Endometrial microvascular endothelial cells (primary cell): Measurements from ENCODE around the gene CUL1. TPM values are rescaled to one million over a fixed set of nuclear protein-coding genes. Genes with fewer than 3 reads are reported as not detected.

ENCODE experiments used
- in situ Hi-C: cut with HindIII; loops from 2 replicates; pipeline ENCODE4 v1.10.0; 2017; ENCODE audit warnings: low sequenced_read_pairs, low pct_unique_long_range_greater_than_20kb; ENCODE audit errors: inconsistent ontology term
- total RNA-seq: library from RNA; depleted of rRNA; stranded (reverse); fragments of >200 nt; gene quantifications from one replicate; pipeline ENCODE4 v1.2.3, GENCODE V29; 2015; ENCODE audit errors: inconsistent ontology term

CUL1 gene
- total RNA-seq, 1 donor from 2014 or later, result 53.4 TPM

DNA sequence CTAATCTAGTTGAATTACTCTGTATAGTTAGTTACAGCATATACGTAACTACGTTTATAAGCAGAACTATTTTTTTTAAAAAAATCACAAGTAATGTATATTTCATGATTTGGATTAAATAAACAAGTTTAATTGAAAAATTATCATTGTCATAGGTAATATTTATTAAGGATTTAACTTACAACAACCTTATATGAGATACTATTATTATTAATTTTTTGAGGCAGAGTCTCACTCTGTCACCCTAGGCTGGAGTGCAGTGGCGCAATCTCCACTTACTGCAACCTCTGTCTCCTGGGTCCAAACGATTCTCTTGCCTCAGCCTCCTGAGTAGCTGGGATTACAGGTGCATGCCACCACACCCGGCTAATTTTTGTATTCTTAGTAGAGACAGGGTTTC, 4.1 kb upstream of the CUL1 start:
- in situ Hi-C loops, result no loop called here

DNA sequence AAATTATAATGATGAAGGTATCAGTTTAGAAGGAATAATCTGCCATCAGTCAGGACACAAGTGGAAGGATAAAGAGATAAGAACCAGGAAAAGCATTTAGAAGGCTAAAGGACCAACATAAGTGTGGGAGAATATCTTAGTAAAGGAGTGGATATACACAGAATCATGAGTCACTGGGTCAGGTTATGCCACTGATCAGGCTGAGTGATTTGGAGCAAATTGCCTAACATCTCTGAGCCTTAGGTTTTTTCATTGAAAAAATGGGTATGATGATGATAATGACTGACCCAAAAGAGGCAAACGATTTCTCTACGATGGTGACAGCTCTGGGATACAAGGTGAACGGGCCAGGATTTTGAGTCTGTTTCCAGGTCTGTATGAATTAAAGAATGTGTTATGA, 2.8 kb upstream of the CUL1 start:
- in situ Hi-C loops, result no loop called here

DNA sequence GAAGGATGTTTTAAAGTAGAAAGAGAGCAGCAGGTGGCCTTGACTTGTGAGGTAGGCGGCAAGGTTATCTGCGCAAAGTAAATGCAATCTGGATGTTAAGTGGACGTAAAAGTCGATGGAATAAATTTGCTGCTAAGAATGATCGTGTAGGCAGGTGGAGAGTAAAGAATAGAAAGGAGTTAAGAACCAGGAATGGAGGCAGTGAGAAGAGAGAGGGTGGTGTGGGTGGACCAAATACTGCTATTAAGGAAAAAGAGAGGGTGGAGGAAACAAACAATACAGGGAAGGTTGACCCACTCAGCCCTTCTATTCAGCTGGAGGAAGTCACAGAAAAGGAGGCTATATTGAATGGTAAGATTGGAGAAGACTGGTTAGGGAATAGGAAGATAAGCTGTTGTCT, 1.9 kb upstream of the CUL1 start:
- in situ Hi-C loops, result no loop called here

DNA sequence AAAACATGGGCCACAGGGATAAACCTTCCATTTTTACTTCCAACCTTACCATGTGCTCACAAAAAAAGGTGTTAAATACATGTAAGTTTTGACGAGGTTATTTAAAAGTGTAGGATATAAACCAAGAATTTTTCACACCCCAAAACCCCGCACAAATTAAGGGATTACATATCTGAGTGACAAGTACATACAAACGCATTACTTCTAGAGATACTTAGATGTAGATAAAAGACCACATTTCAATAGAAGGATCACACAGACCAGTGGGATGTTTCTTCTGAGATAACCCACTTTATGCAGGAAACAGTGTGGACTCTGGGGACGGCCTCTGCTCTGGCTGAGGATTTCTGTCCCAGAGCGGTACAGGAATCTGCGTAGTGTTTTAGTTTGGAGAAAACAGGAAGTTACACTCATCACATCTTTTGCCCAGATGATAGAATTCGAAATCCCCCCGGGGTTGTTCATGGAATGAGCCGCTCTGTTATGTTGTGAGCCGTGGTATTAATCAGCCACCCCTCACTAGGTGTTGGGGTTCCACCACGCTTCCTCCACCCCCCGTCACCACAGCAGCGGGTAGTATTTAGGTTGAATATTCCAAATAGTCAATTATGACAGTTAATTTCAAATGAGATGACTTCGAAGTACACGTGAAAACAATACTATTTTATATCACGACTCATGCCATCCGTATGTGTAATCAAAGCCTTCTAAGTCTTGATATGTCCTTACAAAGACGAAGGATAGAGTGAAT, 1.3 kb upstream of the CUL1 start:
- in situ Hi-C loops, result no loop called here

DNA sequence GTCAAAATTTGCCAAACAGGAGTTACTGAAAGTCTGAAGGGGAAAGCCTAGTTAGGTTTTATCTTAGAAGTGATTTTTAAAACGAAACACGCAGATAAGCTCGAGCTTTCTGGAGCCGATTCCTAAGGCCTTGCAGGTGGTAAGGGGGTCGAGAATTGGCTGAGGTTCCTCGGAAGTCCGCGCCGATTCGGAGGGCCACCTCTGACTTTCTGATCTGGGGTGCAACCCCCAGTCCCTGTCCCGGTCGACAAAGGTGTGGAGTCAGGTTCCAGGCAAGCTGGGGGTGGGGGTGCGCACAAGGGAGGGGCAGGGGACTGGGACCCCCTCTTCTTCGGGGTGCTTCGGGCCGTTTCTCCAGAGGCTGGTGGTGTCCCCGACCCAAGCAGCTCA, 701 bp upstream of the CUL1 start:
- in situ Hi-C loops, result no loop called here

DNA sequence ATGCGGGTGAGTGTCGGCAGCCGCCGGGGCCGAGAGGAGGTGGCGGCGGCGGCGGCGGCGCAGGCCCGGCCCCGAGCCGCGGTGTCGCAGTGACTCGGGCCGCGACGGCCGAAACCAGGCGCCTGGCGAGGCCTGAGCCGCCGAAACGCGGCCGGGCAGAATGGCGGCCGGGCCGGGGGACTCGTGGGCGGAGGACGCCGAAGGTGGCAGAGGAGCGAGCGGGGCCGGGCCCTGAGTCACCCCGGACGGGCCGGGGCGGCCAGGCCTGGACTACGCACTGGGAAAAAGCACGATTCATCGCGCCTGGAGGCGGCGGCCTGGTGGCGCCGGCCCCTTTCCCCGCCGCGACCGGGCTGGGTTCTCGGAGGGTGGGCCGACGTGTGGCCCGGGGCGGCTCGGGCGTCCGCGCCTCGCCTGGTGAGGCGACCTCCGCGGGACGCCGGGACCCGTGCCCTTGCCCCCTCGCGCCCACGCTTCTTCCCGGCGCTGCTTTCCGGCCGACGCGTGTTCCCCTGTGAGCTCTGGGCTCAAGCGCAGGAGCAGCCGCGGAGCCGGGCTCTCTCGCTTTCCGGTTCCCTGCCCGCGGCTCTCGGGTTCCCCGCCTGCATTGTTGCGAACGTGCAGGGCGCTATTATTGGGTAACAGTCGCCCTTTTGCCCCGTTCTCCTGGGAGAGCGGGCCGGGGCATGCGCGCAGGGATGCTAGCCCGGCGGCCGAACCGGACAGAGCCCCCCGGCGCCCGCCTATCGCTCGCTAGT, 500 bp downstream of the CUL1 start:
- in situ Hi-C loops, result no loop called here

DNA sequence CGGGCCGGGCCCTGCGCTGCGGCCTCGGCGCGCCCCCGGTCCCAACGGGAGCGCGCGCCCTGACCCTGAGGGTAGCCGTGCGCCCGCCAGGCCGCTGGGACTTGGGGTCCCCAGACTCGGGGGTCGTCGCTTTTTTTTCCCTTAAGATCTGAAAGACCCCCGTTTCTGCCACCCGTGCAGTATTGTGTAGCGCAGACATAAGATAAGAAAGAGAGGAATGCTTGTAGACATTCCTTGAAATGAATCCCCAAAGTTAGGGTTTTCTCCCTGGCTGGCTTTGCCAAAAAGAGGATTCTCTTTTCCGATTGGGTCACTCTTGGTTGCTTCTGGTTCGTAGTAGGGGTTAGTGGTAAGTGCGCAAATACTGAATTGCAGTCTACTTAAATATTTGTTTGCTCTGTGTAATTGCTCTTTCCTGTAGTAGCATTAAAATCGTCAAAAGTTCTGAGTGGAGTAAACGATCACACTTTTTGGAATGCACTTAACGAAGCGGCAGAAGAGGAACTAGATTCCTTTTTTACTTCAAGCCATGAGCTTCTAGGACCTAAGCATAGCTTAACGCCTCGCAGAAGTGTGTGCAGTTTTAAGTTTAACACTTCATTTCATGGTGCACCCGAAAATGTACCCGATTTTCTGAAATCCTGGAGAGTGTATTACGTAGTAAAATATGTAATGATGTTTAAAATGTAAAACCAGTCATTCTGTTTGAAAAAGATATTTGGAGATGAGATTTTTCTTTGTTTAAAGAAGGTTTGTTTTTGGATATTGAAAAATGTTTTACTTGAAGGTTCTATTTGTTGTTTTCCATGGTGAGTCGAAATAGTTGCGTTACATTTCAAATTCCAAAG, 1.3 kb downstream of the CUL1 start:
- in situ Hi-C loops, result loop anchor here (25.0 kb wide), 1 partner anchor 137 kb away; no protein-coding TSS in a partner anchor

DNA sequence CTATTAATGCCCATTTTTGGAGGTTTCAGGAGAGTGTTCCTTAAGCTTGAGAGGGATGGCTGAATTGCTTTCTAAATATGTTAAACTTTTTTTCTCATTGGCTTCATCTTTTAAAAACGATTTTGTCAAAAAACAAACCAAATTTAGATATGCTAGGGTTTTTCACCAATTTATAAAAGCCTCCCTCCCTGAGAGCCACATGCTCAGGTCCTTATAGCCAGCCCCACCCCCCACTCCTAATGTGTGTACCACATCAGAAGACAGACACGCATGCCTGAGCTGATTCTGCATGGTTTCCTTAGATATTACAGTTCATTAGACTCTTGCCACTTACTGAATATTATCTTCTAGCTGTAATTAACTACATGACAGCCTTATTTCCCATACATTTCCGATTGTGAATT, 2.0 kb downstream of the CUL1 start:
- in situ Hi-C loops, result loop anchor here (25.0 kb wide), 1 partner anchor 137 kb away; no protein-coding TSS in a partner anchor

DNA sequence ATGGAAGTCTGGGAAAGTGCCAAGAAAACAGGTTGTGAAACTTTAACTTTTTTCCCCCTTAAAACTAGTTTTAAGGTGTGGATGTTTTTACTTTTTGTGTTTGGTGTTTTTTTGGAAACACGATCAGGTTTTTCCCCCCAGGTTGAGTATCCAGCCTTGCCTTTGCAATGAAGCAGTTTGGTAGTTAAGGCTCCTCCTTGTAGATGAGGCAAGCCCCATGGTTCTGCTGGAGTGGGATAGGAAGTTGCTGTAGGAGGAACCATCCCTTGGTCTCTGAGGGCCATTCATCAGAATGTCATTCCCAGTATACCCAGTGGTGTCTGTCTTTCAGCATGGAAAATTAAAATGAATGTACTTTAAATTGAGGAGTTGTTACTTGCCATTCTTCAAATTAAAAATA, 2.7 kb downstream of the CUL1 start:
- in situ Hi-C loops, result loop anchor here (25.0 kb wide), 1 partner anchor 136 kb away; no protein-coding TSS in a partner anchor

DNA sequence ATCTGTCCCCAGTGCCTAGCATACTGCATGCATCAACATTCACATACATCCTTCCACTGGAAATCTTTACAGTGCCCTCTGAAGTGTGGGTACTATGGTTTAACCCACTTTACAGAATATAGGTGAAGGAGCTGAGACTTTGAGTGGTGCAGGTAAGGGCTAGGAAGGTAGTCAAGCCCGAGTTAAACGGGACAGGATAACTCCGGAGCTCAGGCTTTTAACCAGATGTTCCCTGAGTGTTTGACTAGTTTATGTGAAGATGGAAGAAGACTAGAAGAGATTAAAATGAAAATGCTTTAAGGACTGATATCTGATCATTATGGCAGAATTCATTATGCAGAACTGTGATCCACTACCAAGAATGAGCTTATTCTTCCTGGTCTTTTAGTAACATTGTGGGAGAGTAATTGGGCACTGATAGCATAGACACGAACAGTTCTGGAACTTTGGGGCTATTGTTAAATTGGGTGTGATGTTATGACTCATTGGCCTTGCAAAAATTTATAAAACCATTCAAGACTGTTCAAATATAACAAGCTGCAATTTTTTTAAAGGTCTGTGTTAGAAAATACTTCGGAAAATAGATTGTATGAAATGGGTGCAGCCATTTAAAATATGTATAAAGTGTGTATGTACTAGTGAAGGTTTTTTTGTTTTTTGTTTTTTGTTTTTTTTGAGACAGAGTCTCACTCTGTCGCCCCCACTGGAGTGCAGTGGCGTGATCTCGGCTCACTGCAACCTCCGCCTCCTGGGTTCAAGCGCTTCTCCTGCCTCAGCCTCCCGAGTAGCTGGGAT, 4.4 kb downstream of the CUL1 start:
- in situ Hi-C loops, result loop anchor here (25.0 kb wide), 1 partner anchor 134 kb away; no protein-coding TSS in a partner anchor

DNA sequence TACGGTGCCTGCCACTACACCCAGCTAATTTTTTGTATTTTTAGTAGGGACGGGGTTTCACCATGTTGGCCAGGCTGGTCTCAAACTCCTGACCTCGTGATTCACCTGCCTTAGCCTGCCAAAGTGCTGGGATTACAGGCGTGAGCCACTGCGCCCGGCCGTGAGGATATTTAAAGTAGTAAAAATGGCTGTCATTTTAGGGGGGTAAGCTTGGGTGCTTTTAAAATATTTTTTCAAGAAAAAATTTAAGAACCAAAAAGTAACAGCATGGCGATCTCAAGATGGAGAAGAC, 4.9 kb downstream of the CUL1 start:
- in situ Hi-C loops, result loop anchor here (25.0 kb wide), 1 partner anchor 134 kb away; no protein-coding TSS in a partner anchor

DNA sequence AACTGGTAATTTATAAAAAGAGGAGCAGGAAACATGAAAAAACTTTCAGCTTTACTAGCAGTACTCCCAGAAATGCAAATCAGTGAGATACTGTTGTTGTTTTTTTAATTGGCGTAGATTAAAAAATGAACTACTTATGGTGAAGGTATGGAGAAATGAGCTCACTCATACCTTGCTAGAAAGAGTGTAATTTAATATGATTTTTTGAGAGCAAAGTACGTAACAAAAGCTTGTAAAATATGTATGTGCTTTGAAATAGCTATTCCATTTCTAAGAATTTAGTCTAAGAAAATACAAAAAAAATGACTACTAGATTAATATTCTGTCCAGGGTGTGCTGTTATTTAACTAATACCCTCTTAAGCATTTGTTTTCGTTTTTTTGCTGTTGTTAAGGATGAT, 5.5 kb downstream of the CUL1 start:
- in situ Hi-C loops, result loop anchor here (25.0 kb wide), 1 partner anchor 133 kb away; no protein-coding TSS in a partner anchor

DNA sequence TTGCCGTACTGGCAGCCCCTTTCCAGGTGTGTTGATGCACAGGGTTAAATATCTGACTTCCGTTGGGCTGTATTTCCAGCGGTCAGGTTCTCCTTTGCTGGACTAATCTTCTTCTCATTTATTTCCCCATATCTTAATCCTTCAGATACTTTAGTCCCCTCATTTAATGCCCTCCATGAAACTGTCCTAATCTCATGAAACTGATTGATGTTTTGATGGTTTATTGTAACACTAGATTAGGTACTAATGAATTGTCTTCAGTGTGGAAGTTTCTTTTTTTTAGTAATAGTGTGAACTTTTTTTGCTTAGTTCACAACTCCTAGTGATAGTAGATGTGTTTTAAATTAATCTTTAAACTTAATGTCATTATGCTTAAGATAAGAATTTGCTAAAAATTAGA, 6.3 kb downstream of the CUL1 start:
- in situ Hi-C loops, result loop anchor here (25.0 kb wide), 1 partner anchor 132 kb away; no protein-coding TSS in a partner anchor

DNA sequence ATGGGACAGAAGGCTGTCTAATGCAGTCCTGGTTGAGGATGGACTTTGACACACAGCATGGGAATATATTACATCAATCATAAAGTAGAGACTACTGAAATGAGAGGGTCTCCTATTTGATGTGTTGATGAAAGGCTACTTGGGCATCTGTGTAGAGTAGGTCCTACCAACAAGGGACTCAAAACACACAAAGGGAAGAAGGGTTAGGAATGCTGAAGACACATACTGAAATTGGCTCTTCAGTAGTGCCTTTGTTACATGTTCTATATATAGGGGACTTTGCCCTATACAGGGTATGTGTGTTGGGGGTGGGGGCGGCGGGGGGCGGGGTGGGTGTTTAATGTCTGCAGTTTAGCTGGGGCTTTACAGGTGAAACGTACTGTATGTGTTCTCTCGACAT, 7.7 kb downstream of the CUL1 start:
- in situ Hi-C loops, result loop anchor here (25.0 kb wide), 1 partner anchor 131 kb away; no protein-coding TSS in a partner anchor

DNA sequence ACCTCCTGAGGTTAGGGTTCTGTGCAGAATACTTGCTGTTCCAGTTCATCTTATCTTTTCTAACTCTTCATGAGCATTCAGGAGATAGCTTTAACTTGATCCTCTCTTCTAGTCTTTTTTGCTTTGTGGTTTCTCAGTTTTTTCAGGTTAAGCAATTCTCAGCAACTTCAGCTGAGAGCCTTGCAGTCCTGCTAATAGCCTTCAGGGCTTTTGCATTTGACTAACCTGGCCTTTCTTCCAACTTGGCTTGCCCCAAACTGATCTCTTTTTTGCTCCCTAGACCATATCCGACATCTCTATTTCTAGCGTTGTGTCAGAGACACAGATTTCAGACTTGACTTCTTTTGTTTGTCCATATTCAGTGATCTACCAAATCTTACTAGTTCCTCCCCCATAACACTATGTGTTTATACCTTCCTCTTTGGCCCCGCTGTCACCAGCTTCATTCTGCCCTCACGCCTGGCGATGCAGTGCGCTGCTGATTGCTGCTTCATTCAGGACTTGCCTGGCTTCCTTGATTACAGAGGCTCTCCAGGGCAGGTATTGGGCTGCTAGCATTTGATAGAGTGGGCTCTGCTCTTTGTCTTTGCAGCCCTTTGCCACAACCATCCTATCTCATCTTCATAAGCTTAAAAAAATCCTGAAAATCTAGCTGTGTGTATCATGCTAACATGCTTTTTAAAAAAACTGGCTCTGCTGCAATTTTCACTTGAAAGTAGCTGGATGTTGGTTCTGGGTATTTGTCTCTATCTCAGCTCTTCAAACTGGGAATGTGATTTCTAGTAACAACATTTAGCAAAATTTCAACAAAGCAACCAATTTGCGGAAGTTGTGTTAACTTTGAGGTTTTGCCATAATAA, 9.6 kb downstream of the CUL1 start:
- in situ Hi-C loops, result loop anchor here (25.0 kb wide), 1 partner anchor 129 kb away; no protein-coding TSS in a partner anchor

DNA sequence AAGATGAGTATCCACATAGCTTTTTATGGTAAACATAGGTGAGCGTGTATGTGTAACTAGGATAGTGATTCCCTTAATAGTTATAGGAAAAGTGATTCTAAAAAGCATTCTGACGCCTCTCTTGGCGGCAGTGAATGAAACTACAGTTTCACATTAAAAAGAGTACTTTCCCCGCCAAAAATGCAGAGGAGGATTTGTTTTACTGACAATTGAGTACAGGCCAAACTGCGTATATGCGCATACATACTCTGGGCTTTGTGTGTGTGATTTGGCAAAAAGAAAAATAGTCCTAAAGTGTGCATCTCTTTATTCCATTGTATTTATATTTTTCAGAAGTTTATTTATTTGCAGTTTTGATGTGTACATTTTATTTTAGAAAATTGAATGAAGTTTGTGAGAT, 10.3 kb downstream of the CUL1 start:
- in situ Hi-C loops, result loop anchor here (25.0 kb wide), 1 partner anchor 128 kb away; no protein-coding TSS in a partner anchor

DNA sequence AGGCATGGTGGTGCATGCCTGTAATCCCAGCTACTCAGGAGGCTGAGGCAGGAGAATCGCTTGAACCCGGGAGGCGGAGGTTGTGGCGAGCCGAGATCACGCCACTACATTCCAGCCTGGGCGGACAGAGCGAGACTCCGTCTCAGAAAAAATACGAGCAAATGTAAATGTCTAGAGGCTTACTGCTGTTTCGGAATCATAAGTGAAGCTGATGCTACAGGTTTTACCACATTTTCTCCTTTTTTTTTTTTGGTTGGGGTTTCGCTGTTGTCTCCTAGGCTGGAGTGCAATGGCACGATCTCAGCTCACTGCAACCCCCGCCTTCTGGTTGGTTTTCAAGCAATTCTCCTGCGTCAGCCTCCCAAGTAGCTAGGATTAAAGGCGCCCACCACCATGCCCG, 11.7 kb downstream of the CUL1 start:
- in situ Hi-C loops, result loop anchor here (25.0 kb wide), 1 partner anchor 127 kb away; no protein-coding TSS in a partner anchor
